ENCODE measurements around the gene ITGB5. TPM values are rescaled to one million over a fixed set of nuclear protein-coding genes. Genes with fewer than 3 reads are reported as not detected.

ITGB5 gene
- total RNA-seq, 2 experiments from 2014 or later, result 0.18 to 1.2 TPM

- peaks cover 3% of the 10 kb centered on the region for H3K4me1 Mint-ChIP-seq
- no peak for DNase-seq
- H3K27ac Mint-ChIP-seq, result no peak overlapping the region
- H3K27me3 Mint-ChIP-seq, result peaks cover 67% of the 10 kb centered on the region
- no peaks in the 10 kb centered on the region for H3K9me3 Mint-ChIP-seq (ENCODE audit: low read depth)
- CTCF ChIA-PET, result interaction anchor here (4.5 kb wide), 1 partner anchor 14 kb away, joined by 26 read pairs; no protein-coding TSS in a partner anchor
- H3K36me3 Mint-ChIP-seq, result no peaks in the 10 kb centered on the region
- ATAC-seq, result no peak
- peak overlapping the region; percentile 45 for H3K4me3 Mint-ChIP-seq
Measured at GRCh38 chr3:124887932-124888298, 750 bp upstream of the ITGB5 start.

GRCh38 chr3:124886168-124887056 is 753 bp downstream of the ITGB5 start:
- Mint-ChIP-seq H3K9me3 (ENCODE audit: low read depth) (no peaks in the 10 kb centered on the region), H3K36me3 (no peaks in the 10 kb centered on the region), H3K4me1 (peaks cover 3% of the 10 kb centered on the region), H3K27me3 (peaks cover 77% of the 10 kb centered on the region), H3K4me3 (peak overlapping the region; percentile 19), H3K27ac (no peak overlapping the region)
- CTCF ChIA-PET, result interaction anchor here (1.6 kb wide), 1 partner anchor 15 kb away, joined by 3 read pairs; no protein-coding TSS in a partner anchor
- no peak for DNase-seq
- peak; percentile 67 for ATAC-seq

GRCh38 chr3:124885466-124886167 is 1.5 kb downstream of the ITGB5 start:
- Mint-ChIP-seq H3K4me1 (peaks cover 3% of the 10 kb centered on the region), H3K4me3 (peak overlapping the region; percentile 19), H3K9me3 (ENCODE audit: low read depth) (no peaks in the 10 kb centered on the region), H3K36me3 (no peaks in the 10 kb centered on the region), H3K27ac (no peak overlapping the region), H3K27me3 (peaks cover 71% of the 10 kb centered on the region)
- CTCF ChIA-PET, result interaction anchor here (1.6 kb wide), 1 partner anchor 15 kb away, joined by 3 read pairs; no protein-coding TSS in a partner anchor
- no peak for DNase-seq
- no peak for ATAC-seq

GRCh38 chr3:124884474-124885101 is 2.6 kb downstream of the ITGB5 start:
- H3K27me3 Mint-ChIP-seq, result peaks cover 67% of the 10 kb centered on the region
- CTCF ChIA-PET, result interaction anchor here (0.7 kb wide), 1 partner anchor 17 kb away, joined by 3 read pairs; no protein-coding TSS in a partner anchor
- no peaks in the 10 kb centered on the region for H3K9me3 Mint-ChIP-seq (ENCODE audit: low read depth)
- no peaks in the 10 kb centered on the region for H3K36me3 Mint-ChIP-seq
- H3K4me3 Mint-ChIP-seq, result no peak overlapping the region
- DNase-seq (no peak), ATAC-seq (no peak)
- no peak overlapping the region for H3K27ac Mint-ChIP-seq
- peaks cover 3% of the 10 kb centered on the region for H3K4me1 Mint-ChIP-seq

DNA sequence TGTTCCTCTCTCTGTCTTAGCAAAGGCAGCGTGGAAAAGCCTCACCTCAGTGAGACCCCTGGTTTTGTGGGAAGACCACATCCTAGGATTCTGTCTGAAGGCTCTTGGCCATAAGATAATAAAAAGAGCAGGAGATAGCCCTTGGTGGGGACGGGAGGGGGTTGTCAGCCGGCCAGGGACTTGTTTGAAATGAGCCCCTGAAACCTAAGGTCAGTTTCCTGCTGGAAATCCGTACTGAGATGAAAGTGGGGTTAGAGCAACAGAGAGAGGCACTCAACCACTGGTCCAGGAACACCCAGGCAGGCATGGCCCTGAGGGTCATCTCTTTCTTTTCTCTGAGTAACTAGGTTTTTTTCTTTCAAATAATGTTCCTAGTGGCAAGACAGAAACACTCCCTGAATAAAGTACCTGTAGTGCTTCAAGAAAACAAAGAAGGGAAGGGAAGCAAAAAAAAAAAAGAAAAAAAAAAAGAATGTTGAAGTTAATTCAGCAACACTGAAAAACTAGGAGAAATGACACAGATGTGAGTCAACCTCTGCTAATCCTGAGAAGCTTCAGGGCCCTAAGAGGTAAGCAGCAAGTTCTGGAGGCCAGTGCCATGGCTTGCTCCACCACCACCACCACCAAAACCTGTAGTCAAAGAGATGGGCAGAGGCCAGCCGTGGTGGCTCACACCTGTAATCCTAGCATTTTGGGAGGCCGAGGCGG is 3.2 kb downstream of the ITGB5 start:
- Mint-ChIP-seq H3K36me3 (no peaks in the 10 kb centered on the region), H3K27ac (no peak overlapping the region), H3K4me3 (no peak overlapping the region), H3K4me1 (peaks cover 9% of the 10 kb centered on the region), H3K27me3 (peaks cover 67% of the 10 kb centered on the region), H3K9me3 (ENCODE audit: low read depth) (no peaks in the 10 kb centered on the region)
- no peak for ATAC-seq
- DNase-seq, result no peak
- CTCF ChIA-PET, result interaction anchor here (0.7 to 1.7 kb wide), 2 partner anchors 17 to 18 kb away, joined by 3 to 4 read pairs; no protein-coding TSS in a partner anchor

DNA sequence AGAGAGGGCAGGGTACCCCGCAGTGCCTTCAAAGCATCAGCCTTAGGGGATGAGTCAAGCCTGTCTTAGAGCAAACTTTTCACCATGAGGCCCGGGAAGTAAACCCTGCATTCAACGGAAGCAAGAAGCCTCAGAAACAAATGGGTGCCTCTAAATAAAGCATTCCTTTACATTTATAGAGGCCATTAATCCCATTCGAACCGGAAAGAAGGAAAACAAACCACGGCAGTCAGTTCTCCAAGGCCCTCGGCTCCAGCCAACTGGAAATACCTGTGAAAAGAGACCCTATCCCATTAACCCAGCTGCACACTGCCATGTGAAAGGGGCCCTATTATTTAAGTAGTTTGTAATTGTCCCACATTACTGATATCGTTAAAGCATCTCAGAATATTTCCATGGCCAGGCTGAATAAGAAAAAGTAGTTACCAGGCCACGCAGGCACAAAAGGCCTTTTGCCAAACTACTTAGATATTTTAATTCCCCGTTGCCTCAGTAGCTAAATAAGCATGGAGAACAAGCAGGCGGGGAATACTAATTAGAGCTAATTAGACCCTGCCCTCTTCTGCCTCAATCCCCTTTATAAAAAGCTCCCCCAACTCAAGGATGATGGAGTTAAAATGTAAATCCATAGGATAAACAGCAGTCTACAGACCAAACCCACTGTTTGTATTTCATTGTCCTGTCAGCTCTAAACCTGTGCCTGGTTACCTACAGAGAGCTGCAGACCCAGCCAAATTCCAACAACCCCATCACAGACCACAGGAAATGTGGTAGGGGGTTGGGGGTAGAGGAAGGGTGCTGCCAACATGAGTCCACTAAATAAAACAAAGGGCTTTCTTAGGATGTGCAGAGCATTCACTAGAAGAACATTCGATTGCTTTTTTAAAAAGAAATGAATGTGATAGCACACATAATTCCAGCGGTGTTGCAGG is 4.1 kb downstream of the ITGB5 start:
- peaks cover 61% of the 10 kb centered on the region for H3K27me3 Mint-ChIP-seq
- H3K9me3 Mint-ChIP-seq (ENCODE audit: low read depth), result no peaks in the 10 kb centered on the region
- H3K27ac Mint-ChIP-seq, result no peak overlapping the region
- CTCF ChIA-PET, result interaction anchor here (0.6 to 1.7 kb wide), 2 partner anchors 18 to 543 kb away, joined by 3 to 4 read pairs; no protein-coding TSS in a partner anchor
- DNase-seq (no peak), ATAC-seq (no peak)
- peaks cover 15% of the 10 kb centered on the region for H3K4me1 Mint-ChIP-seq
- H3K4me3 Mint-ChIP-seq, result no peak overlapping the region
- no peaks in the 10 kb centered on the region for H3K36me3 Mint-ChIP-seq

DNA sequence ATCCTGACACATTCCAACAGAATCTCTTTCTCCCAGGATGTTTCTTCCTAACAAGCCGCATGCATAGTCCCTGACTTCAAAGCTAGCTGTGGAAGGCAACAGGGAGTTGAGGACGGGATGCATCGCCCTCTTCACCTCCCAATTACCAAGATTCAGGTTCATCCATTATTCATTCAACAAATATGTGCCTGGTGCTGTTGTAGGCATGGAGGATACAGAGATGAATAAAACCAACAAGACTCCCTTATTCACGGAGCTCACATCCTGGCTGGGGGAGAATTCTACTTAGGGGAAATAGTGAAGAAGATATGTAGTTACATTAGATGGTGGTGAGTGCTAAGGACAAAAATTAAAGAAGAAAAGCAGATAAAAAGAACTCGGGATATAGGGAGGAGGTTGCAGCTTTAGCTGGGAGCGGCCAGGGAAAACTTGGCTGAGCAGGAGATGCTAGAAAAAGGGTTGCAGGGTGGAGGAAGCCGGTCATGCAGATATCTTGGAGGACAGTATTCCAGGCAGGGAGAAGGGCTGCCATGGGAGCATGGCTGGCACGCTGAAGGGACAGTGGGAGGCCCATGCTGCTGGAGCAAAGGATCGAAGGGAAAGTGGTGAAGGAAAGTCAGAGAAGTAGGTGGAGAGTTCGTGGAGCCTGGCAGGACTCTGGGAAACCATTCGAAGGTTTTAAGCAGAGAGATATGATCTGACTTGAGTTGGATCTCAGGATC is 5.0 kb downstream of the ITGB5 start:
- DNase-seq (no peak), ATAC-seq (no peak)
- CTCF ChIA-PET, result interaction anchor here (1.7 kb wide), 1 partner anchor 19 kb away, joined by 4 read pairs; no protein-coding TSS in a partner anchor
- Mint-ChIP-seq H3K9me3 (ENCODE audit: low read depth) (no peaks in the 10 kb centered on the region), H3K36me3 (no peaks in the 10 kb centered on the region), H3K27ac (no peak overlapping the region), H3K4me3 (no peak overlapping the region), H3K4me1 (peaks cover 15% of the 10 kb centered on the region), H3K27me3 (peaks cover 54% of the 10 kb centered on the region)

DNA sequence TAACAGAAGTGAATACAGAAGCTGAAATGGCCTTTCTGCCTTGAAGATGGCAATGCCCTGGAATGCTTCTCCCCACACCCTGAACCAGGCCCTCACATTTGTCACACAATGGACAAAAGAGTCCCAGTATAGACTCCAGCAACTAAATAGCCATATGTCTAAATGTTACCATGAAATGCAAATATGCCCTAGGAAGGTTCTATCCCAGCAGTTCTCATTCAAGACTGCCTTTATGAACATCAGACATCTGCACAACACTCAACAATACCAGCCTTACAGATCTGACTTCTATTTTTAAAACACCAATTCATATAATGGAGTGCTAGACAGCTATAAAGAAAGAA is 7.9 kb downstream of the ITGB5 start:
- no peaks in the 10 kb centered on the region for H3K36me3 Mint-ChIP-seq

DNA sequence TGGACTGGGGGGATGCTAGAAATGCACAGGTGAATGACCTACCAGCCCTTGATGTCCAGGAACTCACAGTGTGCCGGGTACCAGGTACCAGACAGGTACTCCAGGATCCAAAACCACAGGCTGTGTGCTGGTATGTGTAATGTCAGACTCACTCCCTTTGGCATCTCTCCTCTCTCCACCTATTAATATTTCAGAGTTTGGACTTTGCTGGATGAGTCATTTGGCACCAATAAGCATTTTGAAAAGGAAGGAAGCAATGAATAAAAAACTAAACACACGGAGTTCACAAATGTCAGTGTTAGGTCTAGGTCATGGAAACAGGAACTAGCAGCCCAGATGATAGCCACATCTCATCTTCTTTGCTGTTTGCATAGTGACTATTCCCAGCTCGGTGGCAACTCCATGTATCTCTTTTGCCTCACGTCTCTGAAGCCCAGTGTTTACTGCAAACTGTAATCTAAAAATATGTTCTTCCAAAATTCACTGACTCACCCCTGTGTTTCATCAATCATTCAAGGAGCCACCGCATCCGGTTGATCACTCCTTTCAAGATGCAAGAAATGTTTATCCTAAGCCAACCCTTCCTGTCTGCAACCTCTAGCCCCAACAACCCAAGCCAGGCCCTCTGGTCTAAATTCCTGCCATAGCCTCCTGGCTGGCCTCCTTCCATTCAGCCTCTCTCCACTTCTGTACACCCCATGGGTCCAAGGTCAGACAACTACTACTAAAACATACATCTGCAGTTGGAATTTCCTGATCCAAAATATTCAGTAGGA is 8.4 kb downstream of the ITGB5 start:
- ATAC-seq (peak; percentile 61), DNase-seq (peak; percentile 61)
- Mint-ChIP-seq H3K4me1 (peaks cover 12% of the 10 kb centered on the region), H3K4me3 (no peak overlapping the region), H3K27me3 (peaks cover 45% of the 10 kb centered on the region), H3K9me3 (ENCODE audit: low read depth) (no peaks in the 10 kb centered on the region), H3K27ac (no peak overlapping the region), H3K36me3 (no peaks in the 10 kb centered on the region)
- CTCF ChIA-PET, result interaction anchor here (1.7 to 2.7 kb wide), 2 partner anchors 23 to 117 kb away, joined by 7 to 11 read pairs; no protein-coding TSS in a partner anchor

More for the DNA sequence above, 7.9 kb downstream of the ITGB5 start:
- ATAC-seq (no peak), DNase-seq (no peak)
- CTCF ChIA-PET, result no interaction called here
- no peak overlapping the region for H3K4me3 Mint-ChIP-seq
- peaks cover 50% of the 10 kb centered on the region for H3K27me3 Mint-ChIP-seq
- no peaks in the 10 kb centered on the region for H3K9me3 Mint-ChIP-seq (ENCODE audit: low read depth)
- H3K4me1 Mint-ChIP-seq, result peaks cover 12% of the 10 kb centered on the region
- no peak overlapping the region for H3K27ac Mint-ChIP-seq

DNA sequence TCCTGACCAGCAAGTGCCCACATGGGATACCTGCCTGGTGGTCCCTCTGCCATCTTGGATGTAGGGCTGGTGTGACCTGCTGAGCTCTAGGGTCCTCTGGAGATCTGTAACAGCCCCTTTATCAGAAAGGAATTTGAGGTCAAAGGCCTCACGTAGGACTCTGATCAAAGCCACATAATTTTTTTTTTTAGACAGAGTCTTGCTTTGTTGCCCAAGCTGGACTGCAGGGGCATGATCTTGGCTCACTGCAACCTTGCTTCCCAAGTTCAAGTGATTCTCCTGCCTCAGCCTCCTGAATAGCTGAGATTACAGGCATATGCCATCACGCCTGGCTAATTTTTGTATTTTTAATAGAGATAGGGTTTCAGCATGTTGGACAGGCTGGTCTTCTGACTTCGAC is 9.5 kb downstream of the ITGB5 start:
- Mint-ChIP-seq H3K27me3 (peaks cover 41% of the 10 kb centered on the region), H3K9me3 (ENCODE audit: low read depth) (no peaks in the 10 kb centered on the region), H3K4me1 (peaks cover 12% of the 10 kb centered on the region), H3K27ac (no peak overlapping the region), H3K4me3 (no peak overlapping the region), H3K36me3 (no peaks in the 10 kb centered on the region)
- ATAC-seq (no peak), DNase-seq (no peak)
- CTCF ChIA-PET, result interaction anchor here (1.7 to 2.7 kb wide), 2 partner anchors 24 to 116 kb away, joined by 7 to 11 read pairs; no protein-coding TSS in a partner anchor

- no peak for ATAC-seq
Measured at GRCh38 chr3:124876401-124876878, 10.7 kb downstream of the ITGB5 start.

More at GRCh38 chr3:124876401-124876878, 10.7 kb downstream of the ITGB5 start:
- no peak overlapping the region for H3K27ac Mint-ChIP-seq
- no peaks in the 10 kb centered on the region for H3K9me3 Mint-ChIP-seq (ENCODE audit: low read depth)
- H3K27me3 Mint-ChIP-seq, result peaks cover 36% of the 10 kb centered on the region
- CTCF ChIA-PET, result interaction anchor here (0.6 to 2.7 kb wide), 2 partner anchors 18 to 115 kb away, joined by 3 to 7 read pairs; no protein-coding TSS in a partner anchor
- H3K4me1 Mint-ChIP-seq, result peaks cover 12% of the 10 kb centered on the region
- H3K4me3 Mint-ChIP-seq, result no peak overlapping the region
- no peak for DNase-seq
- H3K36me3 Mint-ChIP-seq, result no peaks in the 10 kb centered on the region
